Activated T-helper 9 cell treated with anti-CD3 and anti-CD28 coated beads, Interleukin-2, amount 50 U/mL, for 16 hours (primary cell): Measurements from ENCODE around the gene POLG.

Experiments
- DNase-seq: peaks from one replicate; pipeline ENCODE4 v3.0.0-alpha.2; 2020; ENCODE audit warnings: low read depth

Gene POLG

DNA sequence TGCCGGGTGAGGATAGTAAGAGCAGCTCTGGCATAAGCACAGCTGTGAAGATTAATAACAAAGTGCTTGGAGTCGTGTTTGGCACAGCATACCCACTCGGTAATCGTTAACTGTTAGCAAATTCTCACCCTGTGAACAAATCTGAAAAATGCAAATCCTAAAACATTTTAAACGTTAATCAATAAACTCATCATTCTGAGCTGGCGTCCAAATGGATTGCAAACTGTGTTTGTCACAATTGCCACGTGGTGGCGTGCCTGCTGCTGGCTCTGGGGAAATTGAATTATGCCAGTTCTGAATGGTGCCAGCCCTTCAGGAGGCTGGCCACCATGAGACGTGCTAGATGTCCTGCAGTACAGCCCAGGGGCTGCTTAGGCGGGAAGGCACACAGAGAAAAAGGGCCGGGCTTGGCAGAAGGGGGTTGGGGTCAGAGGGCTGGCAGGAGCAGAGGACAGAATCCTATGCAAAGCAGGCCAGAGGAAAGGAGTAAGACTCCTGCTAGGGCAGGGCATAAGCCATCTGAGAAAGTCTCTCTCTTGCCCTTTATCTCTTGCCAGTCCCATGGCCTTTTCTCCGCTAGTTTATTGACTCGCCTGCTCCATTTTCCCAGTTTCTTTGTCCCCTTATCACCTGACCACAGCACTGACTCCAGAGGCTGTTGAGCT lies 22.1 kb upstream of the POLG start:
- DNase-seq: no peak

GRCh38 chr15:89353991-89354390 lies 19.4 kb upstream of the POLG start:
- DNase-seq: no peak

- DNase-seq: no peak
Observed at GRCh38 chr15:89352476-89352875, 17.9 kb upstream of the POLG start.

- DNase-seq: no peak
Observed at GRCh38 chr15:89349206-89349558, 14.6 kb upstream of the POLG start.

GRCh38 chr15:89346516-89347231 lies 12.1 kb upstream of the POLG start:
- no peak for DNase-seq

DNA sequence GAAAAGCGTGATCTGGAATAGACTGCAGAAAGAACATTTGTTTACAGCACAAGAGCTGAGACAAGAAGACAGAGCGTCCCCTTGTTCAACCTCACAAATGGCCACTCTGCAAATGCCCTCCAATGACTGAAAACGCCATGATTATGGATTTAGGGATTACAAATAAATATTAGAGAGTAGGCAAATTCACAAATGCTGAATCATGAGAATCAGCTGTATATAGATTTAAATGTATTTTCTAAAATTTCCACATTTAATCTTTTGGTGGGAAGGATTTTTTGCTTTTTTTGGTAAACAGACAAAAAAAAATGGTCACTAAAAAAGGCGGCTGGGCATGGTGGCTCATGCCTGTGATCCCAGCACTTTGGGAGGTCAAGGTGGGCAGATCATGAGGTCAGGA lies 10.6 kb upstream of the POLG start:
- DNase-seq: no peak

DNA sequence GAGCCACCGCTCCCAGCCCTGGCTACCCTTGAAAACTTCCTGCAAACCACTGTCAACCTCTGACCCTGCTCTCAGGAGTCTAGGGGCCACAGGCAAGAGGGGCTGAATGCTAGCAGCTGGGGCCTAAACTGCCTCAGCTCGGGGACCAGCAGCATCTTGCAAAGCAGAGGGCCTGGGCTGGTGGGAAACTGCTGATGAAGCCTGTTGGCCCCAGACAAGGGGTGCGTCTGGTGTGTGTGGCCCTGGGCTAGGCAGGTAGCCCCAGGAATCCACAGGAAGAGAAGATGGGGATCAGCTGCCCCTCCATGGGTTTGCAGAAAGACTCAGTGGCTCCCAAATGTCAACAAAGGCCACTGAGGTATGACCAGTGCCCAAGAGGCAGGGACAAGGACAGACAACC lies 8.2 kb upstream of the POLG start:
- no peak for DNase-seq

GRCh38 chr15:89341316-89342005 lies 6.8 kb upstream of the POLG start:
- no peak for DNase-seq

DNA sequence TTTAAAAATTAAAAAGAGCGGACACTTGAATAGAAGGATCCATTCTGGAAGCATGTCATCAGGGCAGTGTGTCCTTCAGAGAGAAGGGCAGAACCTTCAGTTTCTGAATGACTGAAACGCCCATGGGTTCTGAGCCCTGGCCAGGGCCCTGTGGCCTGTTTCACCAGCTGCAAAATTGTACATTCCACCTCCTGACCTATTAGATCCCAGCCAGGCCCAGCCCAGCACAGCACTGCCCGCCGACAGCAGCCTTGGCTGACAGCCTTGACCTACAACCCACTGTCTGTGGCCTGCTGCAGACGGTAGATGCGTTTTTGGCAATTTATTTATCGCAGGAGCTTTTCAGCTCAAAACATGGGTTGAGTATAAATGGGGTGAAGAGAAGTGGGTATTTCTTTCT lies 5.9 kb upstream of the POLG start:
- no peak for DNase-seq

DNA sequence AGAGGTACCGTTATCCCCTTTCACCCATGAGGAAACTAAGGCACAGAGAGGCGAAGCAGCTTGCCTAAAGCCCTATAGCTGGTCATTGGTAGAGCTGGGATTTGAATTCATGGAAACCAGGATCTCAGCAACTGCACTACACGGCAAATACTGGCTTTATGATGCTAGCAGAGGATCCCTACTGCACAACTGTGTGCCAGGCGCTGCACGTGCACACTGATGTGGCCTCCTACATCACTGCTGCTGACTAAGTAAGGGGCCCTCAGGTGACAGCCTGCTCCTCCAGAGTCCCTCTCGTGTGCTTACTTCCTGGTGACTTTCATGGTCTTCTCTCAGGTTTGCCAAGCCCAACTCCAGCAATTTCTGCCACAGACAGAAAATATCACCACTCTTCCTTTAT lies 3.4 kb upstream of the POLG start:
- DNase-seq: no peak

- DNase-seq: no peak
Observed at GRCh38 chr15:89335298-89336041, 846 bp upstream of the POLG start.

- DNase-seq: no peak
Observed at GRCh38 chr15:89333959-89334509, 590 bp downstream of the POLG start.

- no peak for DNase-seq
Observed at GRCh38 chr15:89333011-89333860, 1.4 kb downstream of the POLG start.

GRCh38 chr15:89332446-89332845 lies 2.2 kb downstream of the POLG start:
- DNase-seq: no peak

- no peak for DNase-seq
Observed at GRCh38 chr15:89330881-89331595, 3.6 kb downstream of the POLG start.

DNA sequence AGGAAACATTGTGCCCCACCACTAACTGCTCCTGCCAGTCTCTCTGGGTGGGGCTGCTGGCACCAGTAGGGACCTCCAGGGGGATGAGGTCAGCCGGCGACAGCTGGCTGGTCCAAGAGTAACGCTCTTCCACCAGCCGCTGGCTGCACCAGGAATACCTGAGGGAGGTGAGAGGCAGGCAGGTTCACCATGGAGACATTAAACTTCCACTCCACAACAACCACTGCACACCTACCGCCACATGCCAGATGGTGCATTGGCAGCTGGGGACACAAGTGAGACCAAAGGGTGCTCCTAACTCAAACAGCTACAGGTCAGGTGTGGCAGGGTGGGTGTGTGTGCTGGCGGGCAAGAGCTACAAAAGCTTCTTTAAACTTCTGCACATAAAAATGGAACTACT lies 4.5 kb downstream of the POLG start:
- DNase-seq: no peak

DNA sequence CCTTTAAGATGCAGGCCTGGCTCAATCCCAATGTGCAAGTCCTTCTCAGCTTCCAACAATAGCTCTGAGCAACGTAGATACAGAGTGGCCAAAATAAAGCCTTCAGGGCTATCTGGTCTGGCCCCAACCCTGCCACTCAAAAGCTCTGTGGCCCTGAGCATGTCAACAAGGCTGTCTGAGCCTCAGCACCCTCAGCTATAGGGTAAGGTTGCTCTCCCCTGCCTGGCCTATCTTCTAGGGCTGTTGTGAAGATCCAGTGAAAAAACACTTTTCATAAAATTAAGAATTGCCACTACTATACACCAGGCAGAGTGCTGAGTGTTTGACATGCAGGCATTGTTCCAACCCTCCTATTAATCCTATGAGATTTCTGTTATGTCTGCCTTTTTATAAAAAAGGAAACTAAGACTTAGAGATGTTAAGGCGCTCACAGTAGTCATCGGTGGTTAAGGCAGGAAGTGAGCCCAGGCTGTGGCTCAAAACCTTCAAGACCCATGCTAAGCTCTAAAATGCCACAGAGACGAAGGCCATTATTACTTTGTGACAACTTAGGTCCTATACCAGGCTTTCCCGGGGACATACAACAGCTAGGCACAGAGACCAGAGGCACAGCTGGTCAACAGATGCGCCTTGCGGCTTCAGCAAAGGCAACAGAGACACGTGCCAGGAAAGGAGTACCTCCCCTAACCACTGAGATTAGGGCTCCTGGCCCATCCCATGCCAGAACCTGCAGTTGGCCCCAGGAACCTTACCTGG lies 5.1 kb downstream of the POLG start:
- DNase-seq: no peak

DNA sequence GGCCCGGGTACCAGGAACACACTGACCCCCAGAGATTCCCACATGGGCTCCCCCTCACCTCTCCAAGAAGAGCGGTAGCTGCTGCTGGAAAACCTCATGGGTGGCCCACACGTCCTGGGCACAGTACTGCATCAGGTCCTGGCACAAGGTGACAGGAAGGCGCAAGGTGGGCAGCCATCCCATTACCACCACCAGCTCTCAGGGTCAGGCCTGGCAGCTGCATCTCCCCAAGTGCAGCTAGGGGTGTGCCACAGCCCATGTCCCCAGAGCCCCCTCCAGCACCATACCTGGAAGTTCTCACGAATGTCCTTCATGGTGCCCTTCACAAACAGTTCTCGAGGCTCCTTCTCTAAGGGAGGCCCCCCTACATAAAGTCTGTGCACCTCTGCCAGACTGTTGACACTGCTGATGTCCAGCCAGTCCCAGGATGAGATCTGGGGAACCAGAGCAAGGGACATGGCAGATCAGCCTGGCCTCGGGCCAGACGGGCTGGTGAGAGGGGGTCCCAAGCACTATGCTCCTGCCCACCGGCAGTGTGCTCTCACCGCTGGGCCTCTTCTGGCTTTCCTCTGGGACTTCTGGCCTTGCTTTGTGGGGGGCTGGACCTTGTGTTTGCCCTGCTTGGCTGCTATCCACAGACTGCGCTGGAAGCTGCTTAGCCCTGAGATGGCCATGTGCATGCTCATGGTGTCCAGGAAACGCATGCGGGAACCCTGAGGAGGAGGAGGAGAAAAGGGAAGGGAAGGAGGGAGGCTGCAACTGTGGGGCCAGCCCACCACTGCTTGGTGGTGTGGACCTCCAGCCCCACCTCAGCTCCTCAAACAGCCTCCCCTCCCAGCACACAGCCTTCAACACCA lies 6.0 kb downstream of the POLG start:
- no peak for DNase-seq

- DNase-seq: no peak
Observed at GRCh38 chr15:89327113-89327512, 7.5 kb downstream of the POLG start.
